Measurements from ENCODE around the gene ING4.

GRCh38 chr12:6627616-6628015 lies 35.3 kb downstream of the ING4 start:
- TF ChIP-seq CTCF (CRISPR knock-in tag; IDR thresholded peaks at IDR 0.05) (no peak), POLR2A (IDR thresholded peaks at IDR 0.05; ENCODE audit: insufficient read depth in 1 of 2, low read depth in 2 of 2, low read length in 2 of 2) (no peak), TBL1XR1 (IDR thresholded peaks at IDR 0.05; ENCODE audit: borderline replicate concordance, low read length, partially characterized antibody) (no peak), ZNF644 (CRISPR knock-in tag; IDR thresholded peaks at IDR 0.05; ENCODE audit: low read depth) (no peak), TEAD3 (CRISPR knock-in tag; optimal IDR thresholded peaks at IDR 0.05; ENCODE audit: borderline replicate concordance) (no peak), SMARCC2 (IDR thresholded peaks at IDR 0.05) (no peak), POLR2AphosphoS5 (IDR thresholded peaks at IDR 0.05; ENCODE audit: low read depth, low read length) (no peak), ZNF121 (CRISPR knock-in tag; IDR thresholded peaks at IDR 0.05) (no peak), IRF2 (CRISPR knock-in tag; IDR thresholded peaks at IDR 0.05) (no peak), SUZ12 (IDR thresholded peaks at IDR 0.05; ENCODE audit: low read depth, low read length) (no peak), ZNF564 (CRISPR knock-in tag; IDR thresholded peaks at IDR 0.05) (no peak), RXRA (CRISPR knock-in tag; IDR thresholded peaks at IDR 0.05) (no peak)
